Measurements from ENCODE around the gene TBC1D9B.

- TF ChIP-seq, protein P1, sequence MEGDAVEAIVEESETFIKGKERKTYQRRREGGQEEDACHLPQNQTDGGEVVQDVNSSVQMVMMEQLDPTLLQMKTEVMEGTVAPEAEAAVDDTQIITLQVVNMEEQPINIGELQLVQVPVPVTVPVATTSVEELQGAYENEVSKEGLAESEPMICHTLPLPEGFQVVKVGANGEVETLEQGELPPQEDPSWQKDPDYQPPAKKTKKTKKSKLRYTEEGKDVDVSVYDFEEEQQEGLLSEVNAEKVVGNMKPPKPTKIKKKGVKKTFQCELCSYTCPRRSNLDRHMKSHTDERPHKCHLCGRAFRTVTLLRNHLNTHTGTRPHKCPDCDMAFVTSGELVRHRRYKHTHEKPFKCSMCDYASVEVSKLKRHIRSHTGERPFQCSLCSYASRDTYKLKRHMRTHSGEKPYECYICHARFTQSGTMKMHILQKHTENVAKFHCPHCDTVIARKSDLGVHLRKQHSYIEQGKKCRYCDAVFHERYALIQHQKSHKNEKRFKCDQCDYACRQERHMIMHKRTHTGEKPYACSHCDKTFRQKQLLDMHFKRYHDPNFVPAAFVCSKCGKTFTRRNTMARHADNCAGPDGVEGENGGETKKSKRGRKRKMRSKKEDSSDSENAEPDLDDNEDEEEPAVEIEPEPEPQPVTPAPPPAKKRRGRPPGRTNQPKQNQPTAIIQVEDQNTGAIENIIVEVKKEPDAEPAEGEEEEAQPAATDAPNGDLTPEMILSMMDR (IDR thresholded peaks at IDR 0.05): no peak
- TF ChIP-seq ZFX (IDR thresholded peaks at IDR 0.05; ENCODE audit: borderline replicate concordance): no peak
These were observed 23.2 kb upstream of the TBC1D9B start for GRCh38 chr5:179930788-179931473.

Measured in 22Rv1 (cell line).